Parathyroid adenoma (tissue), 2 donors: ENCODE results near the gene STK32C.

Experiments
- H2AFZ ChIP-seq: fragments of 300-600 bp; sonication (generic); one replicate; pipeline ENCODE4 v1.7.0; 2017; ENCODE audit warnings: antibody characterized with exemption, mild to moderate bottlenecking
- H3K27ac ChIP-seq: fragments of 300-600 bp; sonication (generic); one replicate; pipeline ENCODE4 v1.7.0; 2017
- H3K27me3 ChIP-seq: fragments of 300-600 bp; sonication (generic); one replicate; pipeline ENCODE4 v1.7.0; 2017; ENCODE audit warnings: low read length; ENCODE audit not compliant: control insufficient read depth, insufficient read depth
- H3K36me3 ChIP-seq: fragments of 300-600 bp; sonication (generic); one replicate; pipeline ENCODE4 v1.7.0; 2017; ENCODE audit warnings: low read length; ENCODE audit not compliant: control insufficient read depth, insufficient read depth
- H3K4me1 ChIP-seq: fragments of 300-600 bp; sonication (generic); one replicate; pipeline ENCODE4 v1.7.0; 2017; ENCODE audit warnings: control low read depth
- H3K4me2 ChIP-seq: fragments of 300-600 bp; sonication (generic); one replicate; pipeline ENCODE4 v1.7.0; 2017; ENCODE audit warnings: low read length
- H3K4me3 ChIP-seq: fragments of 300-600 bp; sonication (generic); one replicate; pipeline ENCODE4 v1.7.0; 2017; ENCODE audit warnings: low read depth, low read length
- H3K79me2 ChIP-seq: fragments of 300-600 bp; sonication (generic); one replicate; pipeline ENCODE4 v1.7.0; 2017; ENCODE audit warnings: control low read depth
- H3K9ac ChIP-seq: fragments of 300-600 bp; sonication (generic); one replicate; pipeline ENCODE4 v1.7.0; 2017; ENCODE audit warnings: mild to moderate bottlenecking
- H3K9me3 ChIP-seq: fragments of 300-600 bp; sonication (generic); one replicate; pipeline ENCODE4 v1.7.0; 2017; ENCODE audit warnings: low read length; ENCODE audit not compliant: control insufficient read depth
- CTCF ChIP-seq: fragments of 300-600 bp; sonication (generic); IDR thresholded peaks from one replicate; pipeline ENCODE4 v1.7.0; 2017; ENCODE audit warnings: antibody characterized with exemption, mild to moderate bottlenecking
- donor health status: primary hyperparathyroidism.

STK32C gene

GRCh38 chr10:132242103-132242840 is 65.5 kb downstream of the STK32C start:
- Histone ChIP-seq H3K4me3 (no peak overlapping the region), H3K9me3 (no peaks in the 10 kb centered on the region), H3K4me1 (no peaks in the 10 kb centered on the region), H3K36me3 (no peaks in the 10 kb centered on the region), H3K79me2 (no peaks in the 10 kb centered on the region), H3K27ac (no peak overlapping the region), H3K4me2 (no peak overlapping the region), H2AFZ (no peak overlapping the region), H3K9ac (no peak overlapping the region), H3K27me3 (no peaks in the 10 kb centered on the region)
- no peak for TF ChIP-seq CTCF

GRCh38 chr10:132241496-132241895 is 66.3 kb downstream of the STK32C start:
- Histone ChIP-seq H3K4me1 (no peaks in the 10 kb centered on the region), H3K4me2 (no peak overlapping the region), H3K9ac (no peak overlapping the region), H3K4me3 (no peak overlapping the region), H3K27me3 (no peaks in the 10 kb centered on the region), H2AFZ (no peak overlapping the region), H3K36me3 (no peaks in the 10 kb centered on the region), H3K79me2 (no peaks in the 10 kb centered on the region), H3K27ac (no peak overlapping the region), H3K9me3 (no peaks in the 10 kb centered on the region)
- TF ChIP-seq CTCF: no peak

GRCh38 chr10:132241086-132241485 is 66.7 kb downstream of the STK32C start:
- Histone ChIP-seq H3K36me3 (no peaks in the 10 kb centered on the region), H3K27me3 (no peaks in the 10 kb centered on the region), H2AFZ (no peak overlapping the region), H3K4me3 (no peak overlapping the region), H3K9me3 (no peaks in the 10 kb centered on the region), H3K9ac (no peak overlapping the region), H3K4me2 (no peak overlapping the region), H3K79me2 (no peaks in the 10 kb centered on the region), H3K4me1 (no peaks in the 10 kb centered on the region), H3K27ac (no peak overlapping the region)
- no peak for TF ChIP-seq CTCF

GRCh38 chr10:132240581-132240980 is 67.2 kb downstream of the STK32C start:
- Histone ChIP-seq H3K27me3 (no peaks in the 10 kb centered on the region), H3K79me2 (no peaks in the 10 kb centered on the region), H3K9ac (no peak overlapping the region), H3K4me3 (no peak overlapping the region), H3K36me3 (no peaks in the 10 kb centered on the region), H3K9me3 (no peaks in the 10 kb centered on the region), H3K4me2 (no peak overlapping the region), H3K27ac (no peak overlapping the region), H2AFZ (no peak overlapping the region), H3K4me1 (no peaks in the 10 kb centered on the region)
- no peak for TF ChIP-seq CTCF

- Histone ChIP-seq H3K9me3 (no peaks in the 10 kb centered on the region), H3K4me3 (no peak overlapping the region), H3K79me2 (no peaks in the 10 kb centered on the region), H3K36me3 (no peaks in the 10 kb centered on the region), H3K9ac (no peak overlapping the region), H3K4me2 (no peak overlapping the region), H2AFZ (no peak overlapping the region), H3K27me3 (no peaks in the 10 kb centered on the region), H3K27ac (no peak overlapping the region), H3K4me1 (no peaks in the 10 kb centered on the region)
- TF ChIP-seq CTCF: no peak
These were observed 67.6 kb downstream of the STK32C start for GRCh38 chr10:132240156-132240555.
